HG03175 (cell line): ENCODE results near the gene FOXRED2.
"Not testable (repeated sequence)": the region's sequence is repeated elsewhere in the genome, so short reads cannot be mapped to it uniquely, and the experiment has no call there.

Source experiments
- ATAC-seq: cut with Tn5 transposase; IDR thresholded peaks from one replicate; pipeline ENCODE4 v1.9.1; 2021; ENCODE audit warnings: mild to moderate bottlenecking, moderate library complexity; ENCODE audit not compliant: unreplicated experiment

The FOXRED2 gene

GRCh38 chr22:36452250-36452977, 54.4 kb downstream of the FOXRED2 start:
- no peak for ATAC-seq

- not testable (repeated sequence) for ATAC-seq
Observed at GRCh38 chr22:36450923-36451322, 55.9 kb downstream of the FOXRED2 start.

GRCh38 chr22:36449596-36450175, 57.2 kb downstream of the FOXRED2 start:
- no peak for ATAC-seq

DNA sequence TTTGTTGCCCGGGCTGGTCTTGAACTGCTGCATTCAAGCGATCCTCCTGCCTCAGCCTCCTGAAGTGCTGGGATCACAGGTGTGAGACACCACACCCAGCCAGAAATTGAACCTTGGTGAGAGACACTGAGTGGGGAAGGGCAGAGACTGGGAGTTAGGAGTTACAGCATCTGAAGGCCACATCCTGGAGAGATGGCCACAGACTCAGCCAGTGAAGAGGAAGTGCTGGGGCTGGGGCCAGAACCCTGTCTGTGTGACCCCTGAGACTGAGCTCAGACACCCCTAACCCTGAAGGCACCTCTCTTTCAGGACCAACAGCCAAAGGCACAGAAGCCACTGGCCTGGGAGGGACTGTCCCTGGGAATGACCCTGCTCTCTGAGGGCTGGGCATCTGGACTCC, 59.2 kb downstream of the FOXRED2 start:
- ATAC-seq = no peak

DNA sequence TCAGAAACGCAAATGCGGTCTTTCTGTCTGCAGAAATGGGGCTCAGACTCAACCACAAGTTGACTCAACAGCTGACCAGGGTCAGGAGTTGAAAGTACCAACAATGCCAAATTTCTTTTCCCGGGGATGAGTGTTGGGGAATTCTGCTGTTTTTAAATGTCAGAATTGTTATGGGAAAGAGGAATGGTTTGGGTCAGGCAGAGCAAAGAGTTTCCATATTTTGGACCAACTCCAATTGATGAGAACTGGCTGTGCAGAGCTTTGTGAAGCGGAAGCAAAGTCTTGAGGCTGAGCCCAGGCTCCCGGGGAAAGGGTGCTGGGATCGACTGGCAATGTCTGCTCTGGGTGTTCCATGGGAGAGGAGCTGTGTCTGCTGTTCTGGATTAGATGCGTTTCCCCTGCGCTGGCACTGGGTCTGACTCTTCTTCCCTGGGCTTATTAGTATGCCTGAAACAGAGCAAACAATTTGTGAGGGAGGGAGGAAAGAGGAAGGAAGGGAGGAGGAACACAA, 61.6 kb downstream of the FOXRED2 start:
- ATAC-seq = no peak

GRCh38 chr22:36443198-36443770, 63.6 kb downstream of the FOXRED2 start:
- no peak for ATAC-seq

DNA sequence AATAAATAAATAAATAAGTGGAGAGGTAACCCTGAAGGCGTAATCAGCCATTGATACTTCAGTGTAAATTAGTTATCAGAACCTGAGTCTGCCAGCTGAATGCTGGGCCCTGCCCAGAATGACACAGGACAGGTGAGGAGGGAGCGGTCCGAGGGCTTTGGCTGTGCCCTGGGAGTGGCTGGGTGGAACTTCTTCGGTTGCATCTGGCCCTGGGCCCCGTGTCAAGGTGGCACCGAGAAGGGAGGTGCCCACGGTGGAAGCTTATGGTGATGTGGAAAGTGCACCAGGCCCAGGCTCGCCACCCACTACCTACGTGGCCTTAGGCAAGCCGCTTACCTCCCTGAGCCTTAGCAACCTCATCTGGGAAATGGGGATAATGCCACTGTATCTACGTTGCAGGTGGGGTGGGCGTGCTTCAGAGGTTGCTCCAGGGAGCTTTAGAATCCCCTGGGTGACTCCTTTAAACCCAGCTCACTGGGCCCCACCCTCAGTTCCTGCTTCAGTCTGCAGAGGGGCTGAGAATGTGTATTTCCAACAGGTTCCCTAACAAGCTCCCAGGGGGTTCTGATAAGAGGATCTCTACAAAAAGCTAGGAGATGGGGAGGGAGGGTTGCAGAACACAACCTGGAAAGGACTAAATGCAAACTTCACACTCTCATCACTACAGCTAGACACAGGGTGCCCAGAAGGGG, 64.2 kb downstream of the FOXRED2 start:
- no peak for ATAC-seq

DNA sequence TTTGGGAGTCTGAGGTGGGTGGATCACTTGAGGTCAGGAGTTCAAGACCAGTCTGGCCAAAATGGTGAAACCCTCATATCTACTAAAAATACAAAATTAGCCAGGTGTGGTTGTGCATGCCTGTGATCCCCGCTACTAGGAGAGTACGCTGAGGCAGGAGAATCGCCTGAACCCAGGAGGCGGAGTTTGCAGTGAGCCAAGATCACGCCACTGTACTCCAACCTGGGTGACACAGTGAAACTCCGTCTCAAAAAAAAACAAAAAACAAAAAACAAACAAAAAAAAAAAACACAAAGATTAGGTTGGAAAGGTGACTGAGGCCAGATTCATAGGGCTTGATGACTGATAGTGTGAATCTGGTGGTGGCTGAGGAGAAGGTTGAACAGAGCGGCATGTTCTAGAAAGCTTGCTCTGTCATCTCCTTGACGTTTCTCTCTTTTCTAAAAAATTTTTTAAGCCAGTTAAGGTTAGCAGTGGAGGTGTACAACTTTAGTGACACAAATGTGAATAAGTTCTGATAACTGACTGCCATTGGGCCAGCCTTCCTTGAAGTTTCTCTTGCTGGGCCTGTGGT, 66.3 kb downstream of the FOXRED2 start:
- ATAC-seq = no peak

GRCh38 chr22:36439481-36440271, 67.2 kb downstream of the FOXRED2 start:
- no peak for ATAC-seq
